ENCODE measurements around the gene CBX8. TPM values are rescaled to one million over a fixed set of nuclear protein-coding genes. Genes with fewer than 3 reads are reported as not detected.
"Not testable (repeated sequence)": the region's sequence is repeated elsewhere in the genome, so short reads cannot be mapped to it uniquely, and the experiment has no call there.

The CBX8 gene
- polyA plus RNA-seq, 12 donors: 3.8 to 17.4 (median 4.5) TPM; not detected in 1

DNA sequence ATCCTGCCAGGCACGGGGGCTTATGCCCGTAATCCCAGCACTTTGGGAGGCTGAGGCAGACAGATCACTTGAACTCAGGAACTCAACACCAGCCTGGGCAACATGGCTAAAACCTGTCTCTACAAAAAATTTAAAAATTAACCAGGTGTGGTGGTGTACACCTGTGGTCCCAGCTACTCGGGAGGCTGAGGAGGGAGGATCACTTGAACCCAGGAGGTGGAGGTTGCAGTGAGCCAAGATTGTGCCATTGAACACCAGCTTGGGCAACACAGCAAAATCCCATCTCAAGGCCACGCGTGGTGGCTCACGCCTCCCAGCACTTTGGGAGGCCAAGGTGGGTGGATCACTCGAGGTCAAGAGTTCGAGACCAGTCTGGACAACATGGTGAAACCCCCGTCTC, 42.0 kb downstream of the CBX8 start:
- not testable (repeated sequence) for DNase-seq

GRCh38 chr17:79754370-79754769, 42.5 kb downstream of the CBX8 start:
- DNase-seq: no peak

DNA sequence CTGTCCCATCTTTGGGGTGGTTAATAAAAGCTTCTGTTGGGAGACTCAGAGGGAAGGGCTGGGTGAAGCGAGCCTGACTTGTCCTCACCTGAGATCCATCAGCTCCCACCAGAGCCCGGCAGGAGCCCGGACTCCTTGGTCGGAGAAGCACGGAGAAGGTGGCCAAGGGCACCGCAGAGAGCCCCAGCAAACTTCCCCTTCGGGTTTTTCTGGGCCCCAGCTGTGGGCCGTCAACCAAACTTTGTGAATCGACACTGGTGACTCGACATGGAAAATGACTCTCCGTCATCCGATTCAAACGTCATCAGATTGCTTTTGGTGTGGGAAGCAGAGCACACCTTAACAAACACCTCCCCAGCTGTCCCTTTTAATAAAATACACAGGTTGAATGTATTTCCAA, 44.7 kb downstream of the CBX8 start:
- DNase-seq: no peak

DNA sequence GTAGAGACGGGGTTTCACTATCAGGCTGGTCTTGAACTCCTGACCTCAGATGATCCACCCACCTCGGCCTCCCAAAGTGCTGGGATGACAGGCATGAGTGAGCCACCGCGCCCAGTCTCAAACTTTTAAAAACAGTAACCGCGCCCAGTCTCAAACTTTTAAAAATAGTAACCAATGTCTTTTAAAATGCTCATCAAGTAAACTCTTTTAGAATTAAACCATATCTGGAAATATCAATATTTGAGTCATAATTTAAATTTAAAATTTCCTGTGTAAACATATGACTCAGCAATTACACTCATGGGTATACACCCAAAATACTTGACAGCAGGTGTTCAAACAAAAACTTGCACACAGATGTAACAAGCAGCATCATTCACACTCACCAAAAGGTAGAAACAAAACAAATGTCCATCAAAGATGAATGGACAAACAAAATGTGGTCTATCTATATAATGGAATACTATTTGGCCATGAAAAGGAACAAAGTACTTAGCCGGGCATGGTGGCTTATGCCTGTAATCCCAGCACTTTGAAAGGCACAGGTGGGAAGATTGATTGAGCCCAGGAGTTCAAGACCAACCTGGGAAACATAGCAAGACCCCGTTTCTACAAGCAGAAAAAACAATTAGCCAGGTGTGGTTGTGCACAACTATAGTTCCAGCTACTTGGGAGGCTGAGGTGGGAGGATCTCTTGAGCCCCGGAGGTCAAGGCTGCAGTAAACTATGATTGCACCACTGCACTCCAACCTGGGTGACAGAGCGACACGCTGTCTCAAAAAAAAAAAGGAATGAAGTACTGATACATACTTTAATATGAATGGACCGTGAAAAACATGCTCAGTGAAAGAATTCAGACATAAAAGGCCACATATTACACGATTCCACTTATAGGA, 46.0 kb downstream of the CBX8 start:
- DNase-seq: no peak

DNA sequence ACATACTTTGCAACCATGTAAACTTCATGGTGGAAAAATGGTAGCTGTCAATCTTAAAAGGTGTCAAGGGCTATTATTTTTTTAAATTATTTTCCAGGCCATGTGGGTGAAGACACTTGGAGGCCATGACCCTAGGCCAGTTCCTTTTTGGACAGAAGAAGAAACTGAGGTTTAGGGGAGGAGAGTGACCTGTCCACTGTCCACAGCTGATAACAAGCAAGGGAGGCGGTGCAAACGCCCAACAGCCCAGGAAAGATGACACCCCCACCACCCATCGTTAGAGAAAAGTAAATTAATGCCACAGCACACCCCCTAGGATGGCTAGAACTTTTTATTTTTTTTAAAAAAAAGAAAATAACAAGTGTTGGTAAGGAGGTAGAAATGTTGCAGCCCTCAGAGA, 46.9 kb downstream of the CBX8 start:
- DNase-seq: no peak

GRCh38 chr17:79749156-79749815, 47.6 kb downstream of the CBX8 start:
- DNase-seq: no peak

- DNase-seq: no peak
These were observed 48.4 kb downstream of the CBX8 start for GRCh38 chr17:79748295-79749099.

GRCh38 chr17:79747508-79748294, 49.2 kb downstream of the CBX8 start:
- DNase-seq: no peak

GRCh38 chr17:79746889-79747507, 49.9 kb downstream of the CBX8 start:
- no peak for DNase-seq

GRCh38 chr17:79745641-79746105, 51.2 kb downstream of the CBX8 start:
- DNase-seq: no peak

DNA sequence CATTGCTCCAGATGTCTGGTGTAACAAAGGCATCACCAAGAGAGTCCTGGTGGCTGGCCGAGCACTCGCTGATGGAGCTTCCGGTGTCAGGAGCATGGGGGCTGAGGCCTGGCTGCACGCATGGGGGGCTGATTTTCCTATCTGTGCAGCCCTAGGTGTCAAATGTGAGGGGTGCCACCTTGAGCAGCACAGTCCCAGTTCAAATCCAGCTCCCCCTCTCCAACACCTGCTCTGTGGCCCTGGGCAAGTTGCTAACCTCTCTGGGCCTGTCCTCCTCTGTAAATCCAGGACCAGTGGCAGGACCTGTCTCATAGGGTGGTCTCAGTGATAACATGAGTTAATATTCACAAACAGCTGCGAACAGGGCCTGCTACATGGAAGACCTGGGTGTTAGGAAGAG, 53.3 kb downstream of the CBX8 start:
- no peak for DNase-seq

GRCh38 chr17:79742951-79743476, 53.9 kb downstream of the CBX8 start:
- no peak for DNase-seq

- DNase-seq: no peak
These were observed 54.3 kb downstream of the CBX8 start for GRCh38 chr17:79742589-79742918.

Other genes with a start within 250 kb of the CBX8 start
- 1 to 10 TPM in 2 of 12 donors, under 1 TPM in 8, not detected in 2; 0.17 to 1.2 (median 0.43) TPM for gene RBFOX3, start 186.0 kb downstream of the CBX8 start, polyA plus RNA-seq (ENCODE audit: insufficient read length in 12 of 12)
- not detected for gene ENPP7, start 66.1 kb downstream of the CBX8 start, polyA plus RNA-seq (ENCODE audit: insufficient read length in 12 of 12)
- 10 to 100 TPM in 3 of 12 donors, 1 to 10 TPM in 8, not detected in 1; 7.0 to 15.2 (median 8.9) TPM for gene CBX2, start 18.9 kb downstream of the CBX8 start, polyA plus RNA-seq (ENCODE audit: insufficient read length in 12 of 12)
- gene CBX4, start 42.4 kb upstream of the CBX8 start, polyA plus RNA-seq (ENCODE audit: insufficient read length in 12 of 12): 10 to 100 TPM in 4 of 12 donors, 1 to 10 TPM in 7, not detected in 1; 5.1 to 19.2 (median 7.3) TPM
- 10 to 100 TPM in 11 of 12 donors, not detected in 1; 24.9 to 35.8 (median 27.8) TPM for gene TBC1D16, start 238.8 kb upstream of the CBX8 start, polyA plus RNA-seq (ENCODE audit: insufficient read length in 12 of 12)
- gene CCDC40, start 239.6 kb upstream of the CBX8 start, polyA plus RNA-seq (ENCODE audit: insufficient read length in 12 of 12): 1 to 10 TPM in 11 of 12 donors, not detected in 1; 3.2 to 9.8 (median 5.0) TPM